H1 (cell line): ENCODE measurements around the gene NUBP2. TPM values are rescaled to one million over a fixed set of nuclear protein-coding genes. Genes with fewer than 3 reads are reported as not detected.

Source experiments
- CTCF ChIA-PET: fragments of 300-600 bp; sonication (Branson Sonifier 250); formaldehyde crosslinking; loops from one replicate; lab custom pipeline; 2021; ENCODE audit not compliant: partially characterized antibody; lab: Charles Lee
- POLR2A ChIA-PET: fragments of 300-600 bp; sonication (Branson Sonifier 250); formaldehyde crosslinking; loops from one replicate; lab custom pipeline; 2021; ENCODE audit warnings: inconsistent platforms; ENCODE audit not compliant: partially characterized antibody; lab: Charles Lee
- DNase-seq, 2 experiments: peaks; one replicate each; pipeline versions ENCODE4 v3.0.0 to v3.0.0-alpha.2; 2010 to 2022; ENCODE audit warnings: low spot score in 2 of 2, low read depth in 1 of 2, mixed read lengths in 1 of 2
- FAIRE-seq: peaks from 2 replicates; lab custom pipeline; 2011; peaks lifted over from hg19 to GRCh38; lab: Jason Lieb, UNC
- H2AFZ ChIP-seq: 2 replicates; pipeline ENCODE4 v1.8.1; 2012; ENCODE audit warnings: low read length, inconsistent platforms
- H2AK5ac ChIP-seq: 2 replicates; pipeline ENCODE4 v1.6.1; 2013; ENCODE audit warnings: low read depth, low read length
- H2BK120ac ChIP-seq: replicated peaks from 2 replicates; pipeline ENCODE3; 2013; ENCODE audit warnings: low read depth, low read length, inconsistent platforms
- H2BK12ac ChIP-seq: 2 replicates; pipeline ENCODE4 v1.6.1; 2013; ENCODE audit warnings: low read depth, low read length
- H2BK15ac ChIP-seq: 2 replicates; pipeline ENCODE4 v1.6.1; 2013; ENCODE audit warnings: low read length
- H2BK20ac ChIP-seq: 2 replicates; pipeline ENCODE4 v1.6.1; 2013; ENCODE audit warnings: low read length
- H2BK5ac ChIP-seq: 2 replicates; pipeline ENCODE4 v1.6.1; 2013; ENCODE audit warnings: low read depth, low read length
- H3K14ac ChIP-seq: 2 replicates; pipeline ENCODE4 v1.6.1; 2013; ENCODE audit warnings: inconsistent platforms; ENCODE audit not compliant: insufficient read length
- H3K18ac ChIP-seq: 2 replicates; pipeline ENCODE4 v1.6.1; 2013; ENCODE audit warnings: low read length; ENCODE audit errors: extremely low read depth
- H3K23ac ChIP-seq: 2 replicates; pipeline ENCODE4 v1.6.1; 2013; ENCODE audit warnings: inconsistent platforms; ENCODE audit not compliant: insufficient read length
- H3K23me2 ChIP-seq: 2 replicates; pipeline ENCODE4 v1.6.1; 2013; ENCODE audit warnings: low read depth, low read length
- H3K27ac ChIP-seq: 2 replicates; pipeline ENCODE4 v1.6.1; 2011; ENCODE audit warnings: low read depth, low read length, inconsistent platforms
- H3K27me3 ChIP-seq, 4 experiments: replicated peaks in 1 of 4; 1 replicate in 1 of 4; 2 replicates in 3 of 4; pipeline versions ENCODE4 v1.6.1 to v1.8.1; 2011 to 2013; ENCODE audit warnings: low read length in 3 of 4, mild to moderate bottlenecking in 3 of 4, inconsistent platforms in 2 of 4, mixed read lengths in 2 of 4, moderate library complexity in 1 of 4; ENCODE audit not compliant: control insufficient read depth in 3 of 4, insufficient read depth in 3 of 4; ENCODE audit errors: extremely low read depth in 1 of 4
- H3K36me3 ChIP-seq, 4 experiments: 2 replicates each; pipeline versions ENCODE4 v1.6.1 to v1.8.1; 2011 to 2013; ENCODE audit warnings: mild to moderate bottlenecking in 4 of 4, low read length in 3 of 4, moderate library complexity in 2 of 4, control low read depth in 1 of 4, inconsistent platforms in 1 of 4; ENCODE audit not compliant: insufficient read depth in 4 of 4, control insufficient read depth in 2 of 4
- H3K4ac ChIP-seq: replicated peaks from 2 replicates; pipeline ENCODE3; 2013; ENCODE audit warnings: low read length, low read depth, mixed read lengths, inconsistent platforms; ENCODE audit not compliant: insufficient read length
- H3K4me1 ChIP-seq, 4 experiments: replicated peaks in 1 of 4; 1 replicate in 1 of 4; 2 replicates in 3 of 4; pipeline versions ENCODE4 v1.6.1 to v1.8.1; 2011 to 2013; ENCODE audit warnings: low read length in 3 of 4, inconsistent platforms in 2 of 4, mixed read lengths in 1 of 4; ENCODE audit not compliant: insufficient read depth in 4 of 4, control insufficient read depth in 3 of 4
- H3K4me2 ChIP-seq, 2 experiments: 2 replicates each; pipeline versions ENCODE4 v1.6.1 to v1.8.1; 2011 to 2013; ENCODE audit warnings: low read depth in 2 of 2, low read length in 2 of 2, control low read depth in 1 of 2, inconsistent platforms in 1 of 2, mild to moderate bottlenecking in 1 of 2; ENCODE audit not compliant: insufficient read depth in 1 of 2
- H3K4me3 ChIP-seq, 4 experiments: fragments of 200-600, 300-600 bp in 1 of 4; sonication (generic), shearing (Covaris generic), sonication (Bioruptor Twin) in 1 of 4; 2 replicates each; pipeline versions ENCODE4 v1.5.1 to v1.8.1; 2011 to 2016; ENCODE audit warnings: low read length in 4 of 4, low read depth in 3 of 4, control low read depth in 2 of 4, inconsistent platforms in 2 of 4, mild to moderate bottlenecking in 2 of 4, mixed read lengths in 1 of 4, moderate library complexity in 1 of 4; ENCODE audit not compliant: insufficient read depth in 2 of 4; ENCODE audit errors: extremely low read depth in 1 of 4
- H3K56ac ChIP-seq: replicated peaks from 2 replicates; pipeline ENCODE3; 2013; ENCODE audit warnings: low read depth, mild to moderate bottlenecking, mixed read lengths, low read length, inconsistent platforms; ENCODE audit not compliant: insufficient read length
- H3K79me1 ChIP-seq: 2 replicates; pipeline ENCODE4 v1.6.1; 2013; ENCODE audit warnings: low read depth, low read length, control low read depth
- H3K79me2 ChIP-seq, 2 experiments: 2 replicates each; pipeline versions ENCODE4 v1.6.1 to v1.8.1; 2012 to 2013; ENCODE audit warnings: low read length in 2 of 2, mild to moderate bottlenecking in 2 of 2, inconsistent platforms in 1 of 2; ENCODE audit not compliant: insufficient read depth in 2 of 2, control insufficient read depth in 1 of 2
- H3K9ac ChIP-seq, 4 experiments: replicated peaks in 1 of 4; 1 replicate in 1 of 4; 2 replicates in 3 of 4; pipeline versions ENCODE4 v1.6.1 to v1.8.1; 2011 to 2013; ENCODE audit warnings: low read depth in 3 of 4, low read length in 3 of 4, control low read depth in 2 of 4, mild to moderate bottlenecking in 2 of 4, moderate library complexity in 2 of 4, inconsistent platforms in 1 of 4; ENCODE audit errors: extremely low read depth in 1 of 4
- H3K9me3 ChIP-seq, 2 experiments: 2 replicates each; pipeline versions ENCODE4 v1.6.1 to v1.8.1; 2012 to 2013; ENCODE audit warnings: mild to moderate bottlenecking in 2 of 2, moderate library complexity in 2 of 2, control low read depth in 1 of 2, inconsistent platforms in 1 of 2, low read depth in 1 of 2, low read length in 1 of 2, mixed read lengths in 1 of 2; ENCODE audit not compliant: insufficient read depth in 2 of 2
- H4K20me1 ChIP-seq, 2 experiments: replicated peaks in 1 of 2; 2 replicates each; pipeline versions ENCODE3 to v1.8.1; 2011 to 2013; ENCODE audit warnings: inconsistent platforms in 2 of 2, low read length in 2 of 2, mild to moderate bottlenecking in 1 of 2; ENCODE audit not compliant: insufficient read depth in 2 of 2, control insufficient read depth in 1 of 2
- H4K5ac ChIP-seq: 2 replicates; pipeline ENCODE4 v1.6.1; 2013; ENCODE audit warnings: low read length, low read depth, mixed read lengths, inconsistent platforms; ENCODE audit not compliant: insufficient read length
- H4K8ac ChIP-seq: 2 replicates; pipeline ENCODE4 v1.8.0; 2013; ENCODE audit warnings: mild to moderate bottlenecking, moderate library complexity, low read length, inconsistent platforms; ENCODE audit not compliant: insufficient read depth; ENCODE audit errors: extremely low read depth
- H4K91ac ChIP-seq: replicated peaks from 2 replicates; pipeline ENCODE3; 2013; ENCODE audit warnings: low read length, mixed read lengths, inconsistent platforms; ENCODE audit not compliant: insufficient read length
- WGBS, 2 experiments: shearing (Covaris generic) in 1 of 2; methylation state at CpG; one replicate each; pipeline versions ENCODE4 v1.1.6 to v1.1.7; 2013 to 2015; ENCODE audit warnings: low lambda C conversion rate in 2 of 2, mixed read lengths in 2 of 2, inconsistent platforms in 1 of 2, low coverage in 1 of 2, missing lambda C conversion rate in 1 of 2; ENCODE audit not compliant: insufficient replicate concordance in 2 of 2, insufficient coverage in 1 of 2, insufficient read length in 1 of 2; ENCODE audit errors: extremely low coverage in 1 of 2, missing lambda C conversion rate in 1 of 2; 5-methylcytosine and 5-hydroxymethylcytosine counted together
- polyA plus RNA-seq, 7 experiments: library from polyadenylated mRNA; depleted of rRNA in 3 of 7; stranded (reverse) in 5 of 7; unstranded in 2 of 7; fragments of >200 nt in 5 of 7; fragments of 200-250 nt in 2 of 7; gene quantifications; 1 replicate in 5 of 7; 2 replicates in 1 of 7; 4 replicates in 1 of 7; pipeline versions ENCODE4 v1.2.1 to v1.2.3, GENCODE V29; 2011 to 2013; ENCODE audit warnings: missing spikeins in 2 of 7, mixed read lengths in 2 of 7
- total RNA-seq: library from RNA; stranded (reverse); fragmentation: NEBNext Ultra II Directional; extraction: Animal tissue kit (Norgen Biotek cat#: 25700); gene quantifications from 2 replicates; pipeline ENCODE4 v1.2.1, GENCODE V29; 2021

The NUBP2 gene
- total and polyA plus RNA-seq, 2 of the 8 experiments (the other 6 are each of a cell fraction or from before 2014, with no cell fraction given): 70.3 to 96.9 TPM

DNA sequence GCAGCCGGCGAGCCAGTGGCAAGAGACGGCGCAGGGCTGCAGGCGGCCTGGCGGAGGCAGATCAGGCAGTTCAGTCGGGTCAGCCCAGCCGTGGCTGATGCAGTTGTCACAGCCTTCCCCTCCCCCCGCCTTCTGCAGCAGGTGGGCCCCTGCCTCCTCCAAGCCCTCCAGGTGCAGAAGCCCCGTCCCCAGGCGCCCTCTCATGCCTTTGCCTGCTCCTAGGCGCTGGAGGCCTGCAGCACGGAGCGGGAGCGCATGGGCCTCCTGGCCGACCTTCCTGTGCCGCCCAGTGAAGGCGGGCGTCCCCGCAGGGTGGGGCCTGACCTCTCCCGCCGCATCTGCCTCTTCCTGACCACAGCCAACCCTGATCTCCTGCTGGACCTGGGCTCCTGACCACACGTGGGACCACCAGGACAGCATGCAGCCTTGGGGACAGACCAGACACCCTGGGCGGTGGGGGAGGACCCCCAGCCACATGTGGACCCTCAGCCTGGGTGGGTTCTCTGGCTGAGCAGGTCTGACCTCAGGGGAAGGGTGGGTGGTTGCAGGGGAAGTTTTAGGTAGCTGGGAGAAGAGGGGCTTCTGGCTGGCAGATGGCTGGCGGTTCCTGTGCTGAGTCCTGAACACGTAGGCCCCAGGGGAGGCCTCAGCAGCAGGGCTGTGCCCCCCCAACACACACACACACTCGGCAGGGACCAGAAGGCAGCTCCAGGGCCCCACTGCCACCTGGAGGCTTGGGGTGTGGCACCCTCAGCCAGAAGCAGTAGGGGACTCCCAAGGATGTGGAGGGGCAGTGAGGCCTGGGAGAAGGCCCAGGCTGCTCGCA, 6.7 kb upstream of the NUBP2 start:
- Histone ChIP-seq H3K79me2 (peaks cover 0 to 15% of the 10 kb centered on the region in 2 experiments; a peak in 1 of 4 replicates), H3K4me3 (no peak overlapping the region), H4K8ac (0 out of 2 replicates have a peak overlapping the region, but pooled peaks have one; percentile 20), H4K5ac (no peak overlapping the region), H3K9me3 (no peaks in the 10 kb centered on the region), H3K23me2 (peaks cover 9% of the 10 kb centered on the region), H2AK5ac (no peak overlapping the region), H2BK120ac (no peak overlapping the region), H2BK20ac (no peak overlapping the region), H3K4ac (no peak overlapping the region), H2BK5ac (no peak overlapping the region), H2BK12ac (no peak overlapping the region), H3K27ac (no peak overlapping the region), H3K36me3 (peaks cover 0 to 23% (median 9%) of the 10 kb centered on the region in 4 experiments; a peak in 5 of 8 replicates), H3K9ac (no peak overlapping the region), H3K27me3 (no peaks in the 10 kb centered on the region), H4K91ac (no peak overlapping the region), H3K18ac (no peak overlapping the region), H3K4me2 (no peak overlapping the region), H3K56ac (no peak overlapping the region), H3K23ac (no peak overlapping the region), H4K20me1 (peaks cover 0 to 29% of the 10 kb centered on the region in 2 experiments), H2AFZ (no peak overlapping the region), H3K14ac (no peak overlapping the region), H2BK15ac (no peak overlapping the region), H3K4me1 (peaks cover 0 to 7% (median 5%) of the 10 kb centered on the region in 4 experiments; a peak in 5 of 7 replicates), H3K79me1 (peaks cover 7% of the 10 kb centered on the region)
- WGBS, 2 experiments: 88% methylated on average over 12 of the region's 28 CpGs; no CpG with 5 or more reads in 1 of the 2 experiments
- POLR2A ChIA-PET: interaction anchor here (0.6 to 13.5 kb wide), 9 partner anchors 4 to 1356 kb away, joined by 3 to 246 read pairs (median 3); partner anchors contain the start of genes EME2, MRPS34, NME3 and NUBP2
- CTCF ChIA-PET: interaction anchor here (1.1 to 2.3 kb wide), 2 partner anchors 7 to 12 kb away, joined by 5 to 7 read pairs; partner anchors contain the start of genes NUBP2 and SPSB3
- FAIRE-seq (no peak), DNase-seq (no peak)
